H1 (cell line): ENCODE results near the gene SBF2. TPM values are rescaled to one million over a fixed set of nuclear protein-coding genes. Genes with fewer than 3 reads are reported as not detected.

Experiments
- CTCF ChIA-PET: fragments of 300-600 bp; sonication (Branson Sonifier 250); formaldehyde crosslinking; loops from one replicate; lab custom pipeline; 2021; ENCODE audit not compliant: partially characterized antibody; lab: Charles Lee
- POLR2A ChIA-PET: fragments of 300-600 bp; sonication (Branson Sonifier 250); formaldehyde crosslinking; loops from one replicate; lab custom pipeline; 2021; ENCODE audit warnings: inconsistent platforms; ENCODE audit not compliant: partially characterized antibody; lab: Charles Lee
- DNase-seq, 2 experiments: peaks; one replicate each; pipeline versions ENCODE4 v3.0.0 to v3.0.0-alpha.2; 2010 to 2022; ENCODE audit warnings: low spot score in 2 of 2, low read depth in 1 of 2, mixed read lengths in 1 of 2
- FAIRE-seq: peaks from 2 replicates; lab custom pipeline; 2011; peaks lifted over from hg19 to GRCh38; lab: Jason Lieb, UNC
- H2AFZ ChIP-seq: 2 replicates; pipeline ENCODE4 v1.8.1; 2012; ENCODE audit warnings: low read length, inconsistent platforms
- H2AK5ac ChIP-seq: 2 replicates; pipeline ENCODE4 v1.6.1; 2013; ENCODE audit warnings: low read depth, low read length
- H2BK120ac ChIP-seq: replicated peaks from 2 replicates; pipeline ENCODE3; 2013; ENCODE audit warnings: low read depth, low read length, inconsistent platforms
- H2BK12ac ChIP-seq: 2 replicates; pipeline ENCODE4 v1.6.1; 2013; ENCODE audit warnings: low read depth, low read length
- H2BK15ac ChIP-seq: 2 replicates; pipeline ENCODE4 v1.6.1; 2013; ENCODE audit warnings: low read length
- H2BK20ac ChIP-seq: 2 replicates; pipeline ENCODE4 v1.6.1; 2013; ENCODE audit warnings: low read length
- H2BK5ac ChIP-seq: 2 replicates; pipeline ENCODE4 v1.6.1; 2013; ENCODE audit warnings: low read depth, low read length
- H3K14ac ChIP-seq: 2 replicates; pipeline ENCODE4 v1.6.1; 2013; ENCODE audit warnings: inconsistent platforms; ENCODE audit not compliant: insufficient read length
- H3K18ac ChIP-seq: 2 replicates; pipeline ENCODE4 v1.6.1; 2013; ENCODE audit warnings: low read length; ENCODE audit errors: extremely low read depth
- H3K23ac ChIP-seq: 2 replicates; pipeline ENCODE4 v1.6.1; 2013; ENCODE audit warnings: inconsistent platforms; ENCODE audit not compliant: insufficient read length
- H3K23me2 ChIP-seq: 2 replicates; pipeline ENCODE4 v1.6.1; 2013; ENCODE audit warnings: low read depth, low read length
- H3K27ac ChIP-seq: 2 replicates; pipeline ENCODE4 v1.6.1; 2011; ENCODE audit warnings: low read depth, low read length, inconsistent platforms
- H3K27me3 ChIP-seq, 4 experiments: replicated peaks in 1 of 4; 1 replicate in 1 of 4; 2 replicates in 3 of 4; pipeline versions ENCODE4 v1.6.1 to v1.8.1; 2011 to 2013; ENCODE audit warnings: low read length in 3 of 4, mild to moderate bottlenecking in 3 of 4, inconsistent platforms in 2 of 4, mixed read lengths in 2 of 4, moderate library complexity in 1 of 4; ENCODE audit not compliant: control insufficient read depth in 3 of 4, insufficient read depth in 3 of 4; ENCODE audit errors: extremely low read depth in 1 of 4
- H3K36me3 ChIP-seq, 4 experiments: 2 replicates each; pipeline versions ENCODE4 v1.6.1 to v1.8.1; 2011 to 2013; ENCODE audit warnings: mild to moderate bottlenecking in 4 of 4, low read length in 3 of 4, moderate library complexity in 2 of 4, control low read depth in 1 of 4, inconsistent platforms in 1 of 4; ENCODE audit not compliant: insufficient read depth in 4 of 4, control insufficient read depth in 2 of 4
- H3K4ac ChIP-seq: replicated peaks from 2 replicates; pipeline ENCODE3; 2013; ENCODE audit warnings: low read length, low read depth, mixed read lengths, inconsistent platforms; ENCODE audit not compliant: insufficient read length
- H3K4me1 ChIP-seq, 4 experiments: replicated peaks in 1 of 4; 1 replicate in 1 of 4; 2 replicates in 3 of 4; pipeline versions ENCODE4 v1.6.1 to v1.8.1; 2011 to 2013; ENCODE audit warnings: low read length in 3 of 4, inconsistent platforms in 2 of 4, mixed read lengths in 1 of 4; ENCODE audit not compliant: insufficient read depth in 4 of 4, control insufficient read depth in 3 of 4
- H3K4me2 ChIP-seq, 2 experiments: 2 replicates each; pipeline versions ENCODE4 v1.6.1 to v1.8.1; 2011 to 2013; ENCODE audit warnings: low read depth in 2 of 2, low read length in 2 of 2, control low read depth in 1 of 2, inconsistent platforms in 1 of 2, mild to moderate bottlenecking in 1 of 2; ENCODE audit not compliant: insufficient read depth in 1 of 2
- H3K4me3 ChIP-seq, 4 experiments: fragments of 200-600, 300-600 bp in 1 of 4; sonication (generic), shearing (Covaris generic), sonication (Bioruptor Twin) in 1 of 4; 2 replicates each; pipeline versions ENCODE4 v1.5.1 to v1.8.1; 2011 to 2016; ENCODE audit warnings: low read length in 4 of 4, low read depth in 3 of 4, control low read depth in 2 of 4, inconsistent platforms in 2 of 4, mild to moderate bottlenecking in 2 of 4, mixed read lengths in 1 of 4, moderate library complexity in 1 of 4; ENCODE audit not compliant: insufficient read depth in 2 of 4; ENCODE audit errors: extremely low read depth in 1 of 4
- H3K56ac ChIP-seq: replicated peaks from 2 replicates; pipeline ENCODE3; 2013; ENCODE audit warnings: low read depth, mild to moderate bottlenecking, mixed read lengths, low read length, inconsistent platforms; ENCODE audit not compliant: insufficient read length
- H3K79me1 ChIP-seq: 2 replicates; pipeline ENCODE4 v1.6.1; 2013; ENCODE audit warnings: low read depth, low read length, control low read depth
- H3K79me2 ChIP-seq, 2 experiments: 2 replicates each; pipeline versions ENCODE4 v1.6.1 to v1.8.1; 2012 to 2013; ENCODE audit warnings: low read length in 2 of 2, mild to moderate bottlenecking in 2 of 2, inconsistent platforms in 1 of 2; ENCODE audit not compliant: insufficient read depth in 2 of 2, control insufficient read depth in 1 of 2
- H3K9ac ChIP-seq, 4 experiments: replicated peaks in 1 of 4; 1 replicate in 1 of 4; 2 replicates in 3 of 4; pipeline versions ENCODE4 v1.6.1 to v1.8.1; 2011 to 2013; ENCODE audit warnings: low read depth in 3 of 4, low read length in 3 of 4, control low read depth in 2 of 4, mild to moderate bottlenecking in 2 of 4, moderate library complexity in 2 of 4, inconsistent platforms in 1 of 4; ENCODE audit errors: extremely low read depth in 1 of 4
- H3K9me3 ChIP-seq, 2 experiments: 2 replicates each; pipeline versions ENCODE4 v1.6.1 to v1.8.1; 2012 to 2013; ENCODE audit warnings: mild to moderate bottlenecking in 2 of 2, moderate library complexity in 2 of 2, control low read depth in 1 of 2, inconsistent platforms in 1 of 2, low read depth in 1 of 2, low read length in 1 of 2, mixed read lengths in 1 of 2; ENCODE audit not compliant: insufficient read depth in 2 of 2
- H4K20me1 ChIP-seq, 2 experiments: replicated peaks in 1 of 2; 2 replicates each; pipeline versions ENCODE3 to v1.8.1; 2011 to 2013; ENCODE audit warnings: inconsistent platforms in 2 of 2, low read length in 2 of 2, mild to moderate bottlenecking in 1 of 2; ENCODE audit not compliant: insufficient read depth in 2 of 2, control insufficient read depth in 1 of 2
- H4K5ac ChIP-seq: 2 replicates; pipeline ENCODE4 v1.6.1; 2013; ENCODE audit warnings: low read length, low read depth, mixed read lengths, inconsistent platforms; ENCODE audit not compliant: insufficient read length
- H4K8ac ChIP-seq: 2 replicates; pipeline ENCODE4 v1.8.0; 2013; ENCODE audit warnings: mild to moderate bottlenecking, moderate library complexity, low read length, inconsistent platforms; ENCODE audit not compliant: insufficient read depth; ENCODE audit errors: extremely low read depth
- H4K91ac ChIP-seq: replicated peaks from 2 replicates; pipeline ENCODE3; 2013; ENCODE audit warnings: low read length, mixed read lengths, inconsistent platforms; ENCODE audit not compliant: insufficient read length
- BCL11A ChIP-seq, 2 experiments: IDR thresholded peaks; one replicate each; pipeline ENCODE4 v1.6.1; 2011; ENCODE audit warnings: low read depth in 2 of 2, low read length in 2 of 2, mild to moderate bottlenecking in 2 of 2
- NRF1 ChIP-seq: IDR thresholded peaks from 2 replicates; pipeline ENCODE4 v1.6.1; 2011; ENCODE audit warnings: mild to moderate bottlenecking, low read depth, low read length, improper control_type of control experiment
- RNF2 ChIP-seq: fragments of 200-900, 300-1000 bp; sonication (generic); IDR thresholded peaks from 2 replicates; pipeline ENCODE4 v1.7.1; 2016; ENCODE audit warnings: borderline replicate concordance, low read depth, mild to moderate bottlenecking, antibody characterized with exemption, low read length; ENCODE audit not compliant: poor library complexity, severe bottlenecking; ENCODE audit errors: missing control alignments
- TEAD4 ChIP-seq: IDR thresholded peaks from 2 replicates; pipeline ENCODE4 v1.6.1; 2012; ENCODE audit warnings: low read depth, low read length, inconsistent platforms, mixed read lengths
- WGBS, 2 experiments: shearing (Covaris generic) in 1 of 2; methylation state at CpG; one replicate each; pipeline versions ENCODE4 v1.1.6 to v1.1.7; 2013 to 2015; ENCODE audit warnings: low lambda C conversion rate in 2 of 2, mixed read lengths in 2 of 2, inconsistent platforms in 1 of 2, low coverage in 1 of 2, missing lambda C conversion rate in 1 of 2; ENCODE audit not compliant: insufficient replicate concordance in 2 of 2, insufficient coverage in 1 of 2, insufficient read length in 1 of 2; ENCODE audit errors: extremely low coverage in 1 of 2, missing lambda C conversion rate in 1 of 2; 5-methylcytosine and 5-hydroxymethylcytosine counted together
- polyA plus RNA-seq, 7 experiments: library from polyadenylated mRNA; depleted of rRNA in 3 of 7; stranded (reverse) in 5 of 7; unstranded in 2 of 7; fragments of >200 nt in 5 of 7; fragments of 200-250 nt in 2 of 7; gene quantifications; 1 replicate in 5 of 7; 2 replicates in 1 of 7; 4 replicates in 1 of 7; pipeline versions ENCODE4 v1.2.1 to v1.2.3, GENCODE V29; 2011 to 2013; ENCODE audit warnings: missing spikeins in 2 of 7, mixed read lengths in 2 of 7
- total RNA-seq: library from RNA; stranded (reverse); fragmentation: NEBNext Ultra II Directional; extraction: Animal tissue kit (Norgen Biotek cat#: 25700); gene quantifications from 2 replicates; pipeline ENCODE4 v1.2.1, GENCODE V29; 2021

The SBF2 gene
- total and polyA plus RNA-seq, 2 of the 8 experiments (the other 6 are each of a cell fraction or from before 2014, with no cell fraction given) = 36.7 to 50.5 TPM

- no peak overlapping the region for H3K27ac ChIP-seq
- H2BK120ac ChIP-seq = no peak overlapping the region
- H3K23ac ChIP-seq = no peak overlapping the region
- CTCF ChIA-PET = interaction anchor here (0.6 to 0.7 kb wide), 2 partner anchors 63 to 241 kb away, joined by 3 read pairs; no protein-coding TSS in a partner anchor
- peaks cover 0 to 7% (median 0%) of the 10 kb centered on the region in 4 experiments; a peak in 1 of 7 replicates for H3K4me1 ChIP-seq
- peaks cover 8 to 19% of the 10 kb centered on the region in 2 experiments; a peak in 3 of 4 replicates for H3K9me3 ChIP-seq
- H3K27me3 ChIP-seq = no peaks in the 10 kb centered on the region
- H3K36me3 ChIP-seq = no peaks in the 10 kb centered on the region; a peak in 1 of 8 replicates
- no peak overlapping the region for H4K8ac ChIP-seq
- H3K79me2 ChIP-seq = no peaks in the 10 kb centered on the region; a peak in 1 of 4 replicates
- no peak overlapping the region for H3K18ac ChIP-seq
- FAIRE-seq (no peak), DNase-seq (no peak)
- H3K4ac ChIP-seq = no peak overlapping the region
- 82% methylated on average over 2 of the region's 2 CpGs; no CpG with 5 or more reads in 1 of the 2 experiments for WGBS, 2 experiments
- no peak overlapping the region for H2AK5ac ChIP-seq
- no peak overlapping the region for H2BK15ac ChIP-seq
- H4K91ac ChIP-seq = no peak overlapping the region
- no peak overlapping the region for H3K14ac ChIP-seq
- no peak overlapping the region for H2BK20ac ChIP-seq
- no peak overlapping the region for H2AFZ ChIP-seq
- no peak overlapping the region for H2BK12ac ChIP-seq
- H3K23me2 ChIP-seq = no peaks in the 10 kb centered on the region
- H4K5ac ChIP-seq = no peak overlapping the region
- no peak overlapping the region for H2BK5ac ChIP-seq
- no peak overlapping the region for H3K56ac ChIP-seq
- no peak overlapping the region for H3K4me3 ChIP-seq
- H3K4me2 ChIP-seq = no peak overlapping the region
- H3K79me1 ChIP-seq = no peaks in the 10 kb centered on the region
- no peak overlapping the region for H3K9ac ChIP-seq
- no peaks in the 10 kb centered on the region for H4K20me1 ChIP-seq
- TF ChIP-seq NRF1 (no peak), TEAD4 (peak; percentile 38), RNF2 (no peak), BCL11A (IDR thresholded peaks at IDR 0.05; ENCODE audit: low read depth in 2 of 2, low read length in 2 of 2) (no peak)
- POLR2A ChIA-PET = no interaction called here
Observed at GRCh38 chr11:10139656-10140055, 154.4 kb downstream of the SBF2 start.
